Neural progenitor cell (in vitro differentiated cells): ENCODE data around the gene CAMKMT. TPM values are rescaled to one million over a fixed set of nuclear protein-coding genes. Genes with fewer than 3 reads are reported as not detected.

Experiments used
- DNase-seq: peaks from one replicate; pipeline ENCODE4 v3.0.0-alpha.2; 2016; ENCODE audit warnings: low spot score
- H2AFZ ChIP-seq: fragments of 200-600 bp; sonication (generic); replicated peaks from 2 replicates; pipeline ENCODE4 v1.6.1; 2016; ENCODE audit warnings: antibody characterized with exemption
- H3F3A ChIP-seq: fragments of 200-600 bp; sonication (generic); 2 replicates; pipeline ENCODE4 v1.6.1; 2016; ENCODE audit warnings: antibody characterized with exemption, low read depth
- H3K27ac ChIP-seq: fragments of 200-600 bp; sonication (generic); 2 replicates; pipeline ENCODE4 v1.5.1; 2016; ENCODE audit warnings: mild to moderate bottlenecking
- H3K27me3 ChIP-seq: fragments of 200-600 bp; sonication (generic); 2 replicates; pipeline ENCODE4 v1.6.1; 2016; ENCODE audit warnings: mild to moderate bottlenecking, moderate library complexity
- H3K36me3 ChIP-seq: fragments of 200-600 bp; sonication (generic); 2 replicates; pipeline ENCODE4 v1.5.1; 2016
- H3K4me1 ChIP-seq: fragments of 200-600 bp; sonication (generic); 2 replicates; pipeline ENCODE4 v1.6.1; 2016; ENCODE audit warnings: mixed run types
- H3K4me2 ChIP-seq: fragments of 200-600 bp; sonication (generic); 2 replicates; pipeline ENCODE4 v1.6.1; 2016
- H3K4me3 ChIP-seq: fragments of 200-600 bp; sonication (generic); 2 replicates; pipeline ENCODE4 v1.5.1; 2016
- H3K79me2 ChIP-seq: fragments of 200-600 bp; sonication (generic); 2 replicates; pipeline ENCODE4 v1.6.1; 2016; ENCODE audit warnings: low read depth
- H3K9ac ChIP-seq: fragments of 200-600 bp; sonication (generic); 2 replicates; pipeline ENCODE4 v1.6.1; 2016
- H3K9me3 ChIP-seq: fragments of 200-600 bp; sonication (generic); 2 replicates; pipeline ENCODE4 v1.5.1; 2016; ENCODE audit warnings: low read depth
- H4K20me1 ChIP-seq: fragments of 200-600 bp; sonication (generic); 2 replicates; pipeline ENCODE4 v1.6.1; 2016; ENCODE audit warnings: low read depth
- H3K27ac Mint-ChIP-seq: 3 replicates; pipeline ENCODE4 v1.8.0; 2021; ENCODE audit warnings: mixed read lengths
- H3K27me3 Mint-ChIP-seq: 2 replicates; pipeline ENCODE4 v1.8.0; 2022; ENCODE audit warnings: low read depth, mild to moderate bottlenecking, inconsistent platforms, moderate library complexity, mixed read lengths; ENCODE audit not compliant: insufficient read depth
- H3K36me3 Mint-ChIP-seq: 3 replicates; pipeline ENCODE4 v1.8.0; 2021; ENCODE audit warnings: mixed read lengths
- H3K4me1 Mint-ChIP-seq: 3 replicates; pipeline ENCODE4 v1.8.0; 2021; ENCODE audit warnings: mixed read lengths
- H3K4me3 Mint-ChIP-seq: 3 replicates; pipeline ENCODE4 v1.8.0; 2021; ENCODE audit warnings: mild to moderate bottlenecking, moderate library complexity, mixed read lengths
- H3K9me3 Mint-ChIP-seq: 3 replicates; pipeline ENCODE4 v1.8.0; 2020; ENCODE audit warnings: mixed read lengths
- CTCF ChIP-seq: fragments of 200-600 bp; sonication (generic); IDR thresholded peaks from 2 replicates; pipeline ENCODE4 v1.5.1; 2017; ENCODE audit warnings: antibody characterized with exemption, mild to moderate bottlenecking
- EZH2 ChIP-seq: fragments of 200-600 bp; sonication (generic); IDR thresholded peaks from 2 replicates; pipeline ENCODE4 v1.6.1; 2017; ENCODE audit warnings: antibody characterized with exemption, mild to moderate bottlenecking, moderate library complexity
- EZH2phosphoT487 ChIP-seq: fragments of 200-600 bp; sonication (generic); IDR thresholded peaks from 2 replicates; pipeline ENCODE4 v1.6.1; 2017; ENCODE audit warnings: antibody characterized with exemption
- total RNA-seq: library from RNA; depleted of rRNA; stranded (reverse); fragments of >200 nt; gene quantifications from 2 replicates; pipeline ENCODE4 v1.2.3, GENCODE V29; 2015; ENCODE audit warnings: low replicate concordance

CAMKMT gene
- total RNA-seq, 1 donor from 2014 or later = 28.5 TPM

- Histone ChIP-seq H3K9ac (no peak overlapping the region), H3K79me2 (peaks cover 83% of the 10 kb centered on the region), H3K9me3 (peaks cover 4% of the 10 kb centered on the region), H3K4me2 (no peak overlapping the region), H3K36me3 (no peaks in the 10 kb centered on the region), H4K20me1 (no peaks in the 10 kb centered on the region), H3K4me3 (no peak overlapping the region), H2AFZ (no peak overlapping the region), H3K27me3 (no peaks in the 10 kb centered on the region), H3F3A (peaks cover 38% of the 10 kb centered on the region), H3K27ac (no peak overlapping the region), H3K4me1 (peaks cover 12% of the 10 kb centered on the region)
- Mint-ChIP-seq H3K4me3 (no peak overlapping the region), H3K9me3 (peaks cover 29% of the 10 kb centered on the region), H3K27ac (no peak overlapping the region), H3K36me3 (peaks cover 7% of the 10 kb centered on the region), H3K27me3 (peaks cover 3% of the 10 kb centered on the region), H3K4me1 (no peaks in the 10 kb centered on the region)
- TF ChIP-seq EZH2 (no peak), EZH2phosphoT487 (no peak), CTCF (no peak)
- DNase-seq = no peak
These were observed 27.1 kb downstream of the CAMKMT start for GRCh38 chr2:44388877-44389276.

- Histone ChIP-seq H3F3A (peaks cover 45% of the 10 kb centered on the region), H3K27me3 (no peaks in the 10 kb centered on the region), H3K79me2 (peaks cover 78% of the 10 kb centered on the region), H3K9ac (no peak overlapping the region), H2AFZ (no peak overlapping the region), H3K4me2 (no peak overlapping the region), H3K36me3 (no peaks in the 10 kb centered on the region), H3K4me3 (no peak overlapping the region), H4K20me1 (no peaks in the 10 kb centered on the region), H3K9me3 (peaks cover 4% of the 10 kb centered on the region), H3K27ac (no peak overlapping the region), H3K4me1 (peaks cover 13% of the 10 kb centered on the region)
- Mint-ChIP-seq H3K36me3 (no peaks in the 10 kb centered on the region), H3K9me3 (peaks cover 22% of the 10 kb centered on the region), H3K4me3 (no peak overlapping the region), H3K27me3 (peaks cover 3% of the 10 kb centered on the region), H3K27ac (no peak overlapping the region), H3K4me1 (no peaks in the 10 kb centered on the region)
- no peak for DNase-seq
- TF ChIP-seq EZH2 (no peak), CTCF (peak; percentile 26), EZH2phosphoT487 (no peak)
These were observed 28.1 kb downstream of the CAMKMT start for GRCh38 chr2:44389895-44390294.

- Histone ChIP-seq H3K27ac (no peak overlapping the region), H4K20me1 (no peaks in the 10 kb centered on the region), H3K9me3 (peaks cover 4% of the 10 kb centered on the region), H3K79me2 (peaks cover 68% of the 10 kb centered on the region), H3F3A (peaks cover 44% of the 10 kb centered on the region), H3K9ac (no peak overlapping the region), H3K36me3 (no peaks in the 10 kb centered on the region), H2AFZ (no peak overlapping the region), H3K4me2 (no peak overlapping the region), H3K4me3 (no peak overlapping the region), H3K4me1 (peaks cover 24% of the 10 kb centered on the region), H3K27me3 (no peaks in the 10 kb centered on the region)
- H3K36me3 Mint-ChIP-seq = no peaks in the 10 kb centered on the region
- no peak overlapping the region for H3K27ac Mint-ChIP-seq
- H3K27me3 Mint-ChIP-seq = peaks cover 3% of the 10 kb centered on the region
- TF ChIP-seq CTCF (peak; percentile 81), EZH2phosphoT487 (no peak), EZH2 (no peak)
- peaks cover 4% of the 10 kb centered on the region for H3K9me3 Mint-ChIP-seq
- no peak overlapping the region for H3K4me3 Mint-ChIP-seq
- H3K4me1 Mint-ChIP-seq = peaks cover 2% of the 10 kb centered on the region
- DNase-seq = peak; percentile 71
These were observed 30.7 kb downstream of the CAMKMT start for GRCh38 chr2:44392338-44392943.
